Neural progenitor cell (in vitro differentiated cells): Measurements from ENCODE around the gene S100A16. TPM values are rescaled to one million over a fixed set of nuclear protein-coding genes. Genes with fewer than 3 reads are reported as not detected.
A peak's percentile ranks its signal among the peaks of the same experiment; 100 is the strongest.

ENCODE experiments used
- DNase-seq: peaks from one replicate; pipeline ENCODE4 v3.0.0-alpha.2; 2016; ENCODE audit warnings: low spot score
- H2AFZ ChIP-seq: fragments of 200-600 bp; sonication (generic); replicated peaks from 2 replicates; pipeline ENCODE4 v1.6.1; 2016; ENCODE audit warnings: antibody characterized with exemption
- H3F3A ChIP-seq: fragments of 200-600 bp; sonication (generic); 2 replicates; pipeline ENCODE4 v1.6.1; 2016; ENCODE audit warnings: antibody characterized with exemption, low read depth
- H3K27ac ChIP-seq: fragments of 200-600 bp; sonication (generic); 2 replicates; pipeline ENCODE4 v1.5.1; 2016; ENCODE audit warnings: mild to moderate bottlenecking
- H3K27me3 ChIP-seq: fragments of 200-600 bp; sonication (generic); 2 replicates; pipeline ENCODE4 v1.6.1; 2016; ENCODE audit warnings: mild to moderate bottlenecking, moderate library complexity
- H3K36me3 ChIP-seq: fragments of 200-600 bp; sonication (generic); 2 replicates; pipeline ENCODE4 v1.5.1; 2016
- H3K4me1 ChIP-seq: fragments of 200-600 bp; sonication (generic); 2 replicates; pipeline ENCODE4 v1.6.1; 2016; ENCODE audit warnings: mixed run types
- H3K4me2 ChIP-seq: fragments of 200-600 bp; sonication (generic); 2 replicates; pipeline ENCODE4 v1.6.1; 2016
- H3K4me3 ChIP-seq: fragments of 200-600 bp; sonication (generic); 2 replicates; pipeline ENCODE4 v1.5.1; 2016
- H3K79me2 ChIP-seq: fragments of 200-600 bp; sonication (generic); 2 replicates; pipeline ENCODE4 v1.6.1; 2016; ENCODE audit warnings: low read depth
- H3K9ac ChIP-seq: fragments of 200-600 bp; sonication (generic); 2 replicates; pipeline ENCODE4 v1.6.1; 2016
- H3K9me3 ChIP-seq: fragments of 200-600 bp; sonication (generic); 2 replicates; pipeline ENCODE4 v1.5.1; 2016; ENCODE audit warnings: low read depth
- H4K20me1 ChIP-seq: fragments of 200-600 bp; sonication (generic); 2 replicates; pipeline ENCODE4 v1.6.1; 2016; ENCODE audit warnings: low read depth
- H3K27ac Mint-ChIP-seq: 3 replicates; pipeline ENCODE4 v1.8.0; 2021; ENCODE audit warnings: mixed read lengths
- H3K27me3 Mint-ChIP-seq: 2 replicates; pipeline ENCODE4 v1.8.0; 2022; ENCODE audit warnings: low read depth, mild to moderate bottlenecking, inconsistent platforms, moderate library complexity, mixed read lengths; ENCODE audit not compliant: insufficient read depth
- H3K36me3 Mint-ChIP-seq: 3 replicates; pipeline ENCODE4 v1.8.0; 2021; ENCODE audit warnings: mixed read lengths
- H3K4me1 Mint-ChIP-seq: 3 replicates; pipeline ENCODE4 v1.8.0; 2021; ENCODE audit warnings: mixed read lengths
- H3K4me3 Mint-ChIP-seq: 3 replicates; pipeline ENCODE4 v1.8.0; 2021; ENCODE audit warnings: mild to moderate bottlenecking, moderate library complexity, mixed read lengths
- H3K9me3 Mint-ChIP-seq: 3 replicates; pipeline ENCODE4 v1.8.0; 2020; ENCODE audit warnings: mixed read lengths
- EZH2 ChIP-seq: fragments of 200-600 bp; sonication (generic); IDR thresholded peaks from 2 replicates; pipeline ENCODE4 v1.6.1; 2017; ENCODE audit warnings: antibody characterized with exemption, mild to moderate bottlenecking, moderate library complexity
- EZH2phosphoT487 ChIP-seq: fragments of 200-600 bp; sonication (generic); IDR thresholded peaks from 2 replicates; pipeline ENCODE4 v1.6.1; 2017; ENCODE audit warnings: antibody characterized with exemption
- total RNA-seq: library from RNA; depleted of rRNA; stranded (reverse); fragments of >200 nt; gene quantifications from 2 replicates; pipeline ENCODE4 v1.2.3, GENCODE V29; 2015; ENCODE audit warnings: low replicate concordance
- TF ChIP-seq, protein P1 (sequence below): fragments of 200-600 bp; sonication (generic); IDR thresholded peaks from 2 replicates; pipeline ENCODE4 v1.5.1; 2017; ENCODE audit warnings: antibody characterized with exemption, mild to moderate bottlenecking

S100A16 gene
- total RNA-seq, 1 donor from 2014 or later, result 13.1 TPM

DNA sequence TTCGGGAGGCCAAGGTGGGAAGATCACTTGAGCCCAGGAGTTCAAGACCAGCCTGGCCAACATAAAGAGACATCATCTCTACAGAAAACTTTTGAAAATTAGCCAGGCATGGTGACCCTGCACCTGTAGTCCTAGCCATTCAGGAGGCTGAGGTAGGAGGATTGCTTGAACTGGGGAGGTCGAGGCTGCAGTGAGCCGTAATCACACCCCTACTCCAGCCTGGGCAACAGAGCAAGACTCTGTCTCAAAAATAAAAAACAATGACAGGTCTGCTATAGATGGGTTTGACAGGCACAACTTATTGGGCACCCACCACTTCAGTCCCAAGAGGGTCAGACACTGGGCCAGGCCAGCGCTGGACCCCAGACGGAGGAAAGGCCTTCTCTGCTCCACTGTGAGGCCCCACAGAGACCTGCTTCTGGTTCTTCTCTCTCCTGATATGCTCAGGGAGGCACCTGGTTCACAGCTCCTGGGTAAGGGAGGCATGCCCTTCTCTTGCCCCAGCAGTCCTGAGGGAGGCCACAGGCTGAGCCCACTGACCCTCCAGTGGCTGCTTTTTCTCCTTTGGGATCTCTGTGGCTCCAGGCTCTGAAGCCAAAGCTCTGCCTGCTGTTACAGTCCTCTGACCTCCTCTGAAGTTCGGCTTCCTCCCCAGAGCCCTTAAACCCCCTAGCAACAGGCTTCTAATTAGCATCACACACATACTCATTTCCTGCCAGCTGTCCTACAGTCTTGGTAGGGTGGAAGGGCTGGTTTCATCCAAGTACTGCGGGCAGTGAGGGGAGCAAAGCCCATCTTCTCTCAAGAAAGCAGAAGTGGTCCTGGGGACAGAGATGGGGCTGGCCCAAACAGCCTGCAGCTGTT, 14.4 kb downstream of the S100A16 start:
- H2AFZ ChIP-seq, result peak overlapping the region; percentile 82
- H3K79me2 ChIP-seq, result no peaks in the 10 kb centered on the region
- no peak overlapping the region for H3K4me3 ChIP-seq
- Mint-ChIP-seq H3K4me1 (peaks cover 21% of the 10 kb centered on the region), H3K4me3 (no peak overlapping the region), H3K9me3 (no peaks in the 10 kb centered on the region), H3K36me3 (no peaks in the 10 kb centered on the region), H3K27me3 (peaks cover 2% of the 10 kb centered on the region), H3K27ac (peak overlapping the region; percentile 84)
- H3K27me3 ChIP-seq, result no peaks in the 10 kb centered on the region
- DNase-seq, result no peak
- no peaks in the 10 kb centered on the region for H3F3A ChIP-seq
- H4K20me1 ChIP-seq, result no peaks in the 10 kb centered on the region
- H3K36me3 ChIP-seq, result no peaks in the 10 kb centered on the region
- H3K27ac ChIP-seq, result peak overlapping the region; percentile 65
- no peaks in the 10 kb centered on the region for H3K9me3 ChIP-seq
- H3K4me2 ChIP-seq, result no peak overlapping the region
- H3K4me1 ChIP-seq, result peaks cover 8% of the 10 kb centered on the region
- no peak overlapping the region for H3K9ac ChIP-seq
- TF ChIP-seq EZH2phosphoT487 (no peak), EZH2 (no peak)
- TF ChIP-seq, protein P1, sequence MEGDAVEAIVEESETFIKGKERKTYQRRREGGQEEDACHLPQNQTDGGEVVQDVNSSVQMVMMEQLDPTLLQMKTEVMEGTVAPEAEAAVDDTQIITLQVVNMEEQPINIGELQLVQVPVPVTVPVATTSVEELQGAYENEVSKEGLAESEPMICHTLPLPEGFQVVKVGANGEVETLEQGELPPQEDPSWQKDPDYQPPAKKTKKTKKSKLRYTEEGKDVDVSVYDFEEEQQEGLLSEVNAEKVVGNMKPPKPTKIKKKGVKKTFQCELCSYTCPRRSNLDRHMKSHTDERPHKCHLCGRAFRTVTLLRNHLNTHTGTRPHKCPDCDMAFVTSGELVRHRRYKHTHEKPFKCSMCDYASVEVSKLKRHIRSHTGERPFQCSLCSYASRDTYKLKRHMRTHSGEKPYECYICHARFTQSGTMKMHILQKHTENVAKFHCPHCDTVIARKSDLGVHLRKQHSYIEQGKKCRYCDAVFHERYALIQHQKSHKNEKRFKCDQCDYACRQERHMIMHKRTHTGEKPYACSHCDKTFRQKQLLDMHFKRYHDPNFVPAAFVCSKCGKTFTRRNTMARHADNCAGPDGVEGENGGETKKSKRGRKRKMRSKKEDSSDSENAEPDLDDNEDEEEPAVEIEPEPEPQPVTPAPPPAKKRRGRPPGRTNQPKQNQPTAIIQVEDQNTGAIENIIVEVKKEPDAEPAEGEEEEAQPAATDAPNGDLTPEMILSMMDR, result no peak

DNA sequence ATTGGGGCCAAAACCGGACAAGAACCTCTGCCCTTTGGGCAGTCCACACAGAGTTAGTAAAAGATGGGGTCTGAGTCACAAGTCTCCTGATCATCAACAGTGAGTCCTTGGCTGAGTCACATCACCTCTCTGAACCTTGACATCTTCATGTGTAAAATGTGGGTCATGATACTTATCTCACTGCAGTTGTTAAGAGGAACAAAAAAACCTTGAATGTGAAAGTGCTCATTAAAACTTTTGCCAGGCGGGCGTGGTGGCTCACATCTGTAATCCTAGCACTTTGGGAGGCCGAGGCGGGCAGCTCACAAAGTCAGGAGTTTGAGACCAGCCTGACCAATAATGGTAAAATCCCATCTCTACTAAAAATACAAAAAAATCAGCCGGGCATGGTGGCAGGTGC, 15.7 kb downstream of the S100A16 start:
- Mint-ChIP-seq H3K36me3 (no peaks in the 10 kb centered on the region), H3K4me1 (peaks cover 29% of the 10 kb centered on the region), H3K9me3 (no peaks in the 10 kb centered on the region), H3K27ac (no peak overlapping the region), H3K27me3 (peaks cover 2% of the 10 kb centered on the region), H3K4me3 (no peak overlapping the region)
- H3F3A ChIP-seq, result peaks cover 9% of the 10 kb centered on the region
- no peak overlapping the region for H3K27ac ChIP-seq
- no peak overlapping the region for H3K4me2 ChIP-seq
- no peak overlapping the region for H3K9ac ChIP-seq
- TF ChIP-seq EZH2, result no peak
- no peak for TF ChIP-seq EZH2phosphoT487
- TF ChIP-seq, protein P1, result no peak
- H3K4me1 ChIP-seq, result peaks cover 16% of the 10 kb centered on the region
- H3K4me3 ChIP-seq, result no peak overlapping the region
- DNase-seq, result no peak
- no peaks in the 10 kb centered on the region for H3K9me3 ChIP-seq
- H3K36me3 ChIP-seq, result no peaks in the 10 kb centered on the region
- no peaks in the 10 kb centered on the region for H3K27me3 ChIP-seq
- H3K79me2 ChIP-seq, result no peaks in the 10 kb centered on the region
- no peaks in the 10 kb centered on the region for H4K20me1 ChIP-seq
- no peak overlapping the region for H2AFZ ChIP-seq

DNA sequence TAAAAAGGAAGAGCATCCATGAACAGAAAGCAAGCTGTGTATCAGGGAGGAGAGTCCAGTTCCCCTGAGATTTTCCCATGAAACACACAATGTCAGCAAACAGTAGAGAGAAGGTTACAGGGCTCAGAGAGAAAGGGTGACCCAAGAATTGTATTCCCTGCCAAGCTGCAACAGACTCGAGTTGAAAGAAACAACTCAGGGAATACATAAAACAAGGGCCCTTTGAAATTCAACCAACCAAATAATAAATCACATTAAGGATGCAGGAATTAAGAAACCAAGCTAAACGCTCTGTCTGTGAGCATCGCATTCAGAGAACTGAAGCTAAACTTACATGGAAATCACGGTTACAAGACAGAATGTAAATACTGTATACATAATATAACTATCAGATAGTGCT, 20.2 kb downstream of the S100A16 start:
- Histone ChIP-seq H3K79me2 (no peaks in the 10 kb centered on the region), H3K9me3 (no peaks in the 10 kb centered on the region), H3K4me1 (peaks cover 9% of the 10 kb centered on the region), H3K36me3 (no peaks in the 10 kb centered on the region), H3K9ac (no peak overlapping the region), H3K4me3 (no peak overlapping the region), H4K20me1 (no peaks in the 10 kb centered on the region), H3K4me2 (peak overlapping the region; percentile 21), H3F3A (peaks cover 9% of the 10 kb centered on the region), H3K27ac (peak overlapping the region; percentile 53), H3K27me3 (no peaks in the 10 kb centered on the region), H2AFZ (no peak overlapping the region)
- no peak for DNase-seq
- H3K4me1 Mint-ChIP-seq, result peaks cover 15% of the 10 kb centered on the region
- no peak overlapping the region for H3K4me3 Mint-ChIP-seq
- H3K36me3 Mint-ChIP-seq, result no peaks in the 10 kb centered on the region
- H3K9me3 Mint-ChIP-seq, result no peaks in the 10 kb centered on the region
- peaks cover 2% of the 10 kb centered on the region for H3K27me3 Mint-ChIP-seq
- peak overlapping the region; percentile 78 for H3K27ac Mint-ChIP-seq
- TF ChIP-seq EZH2phosphoT487 (no peak), EZH2 (no peak)
- TF ChIP-seq, protein P1, result no peak
